HUDEP-2 (cell line): ENCODE measurements around the gene ADCY7.
"Not testable (repeated sequence)": the region's sequence is repeated elsewhere in the genome, so short reads cannot be mapped to it uniquely, and the experiment has no call there.

Source experiments
- DNase-seq, 76 experiments: peaks; one replicate each; lab custom pipeline; 2025; ENCODE audit not compliant: unreplicated experiment in 76 of 76; lab: John Stamatoyannopoulos, UW

ADCY7 gene

GRCh38 chr16:50266337-50267091 is at the start of gene ADCY7:
TSS of gene ADCY7 (plus strand) at chr16:50266551. CDS start at chr16:50288180, 21,629 bp downstream.
- DNase-seq: peak in 70 of 76 experiments; percentile 26 to 86 (median 71)

DNA sequence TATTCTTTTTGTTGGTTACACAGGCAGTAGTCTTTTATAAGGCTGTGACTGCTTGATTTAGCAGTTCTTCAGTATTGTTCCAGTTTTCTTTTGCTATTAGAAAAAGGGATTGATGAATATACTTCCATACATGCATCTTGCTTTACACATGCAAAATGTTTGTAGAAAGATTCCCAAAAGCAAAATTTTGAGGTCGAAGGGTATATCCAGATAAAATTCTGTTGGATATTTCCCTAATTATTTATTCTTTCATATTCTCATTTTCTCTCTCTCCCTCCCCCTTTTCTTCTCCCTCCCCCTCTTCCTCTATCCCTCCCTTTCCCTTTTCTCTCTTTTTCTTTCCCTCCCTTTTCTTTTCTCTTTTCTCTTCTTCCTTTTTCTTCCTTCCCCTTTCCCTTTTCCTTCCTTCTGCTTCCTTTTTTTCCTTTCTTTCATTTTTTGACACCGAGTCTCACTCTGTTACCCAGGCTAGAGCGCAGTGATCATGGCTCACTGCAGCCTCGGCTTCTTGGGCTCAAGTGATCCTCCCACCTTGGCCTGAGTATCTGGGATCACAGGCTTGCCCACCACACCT is 46.9 kb upstream of the ADCY7 start:
- no peak for DNase-seq

GRCh38 chr16:50224286-50224685 is 42.1 kb upstream of the ADCY7 start:
- no peak for DNase-seq

GRCh38 chr16:50227120-50227519 is 39.2 kb upstream of the ADCY7 start:
- peak in 33 of 76 experiments; percentile 8 to 50 (median 21) for DNase-seq

- DNase-seq: no peak
These were observed 38.7 kb upstream of the ADCY7 start for GRCh38 chr16:50227665-50228064.

DNA sequence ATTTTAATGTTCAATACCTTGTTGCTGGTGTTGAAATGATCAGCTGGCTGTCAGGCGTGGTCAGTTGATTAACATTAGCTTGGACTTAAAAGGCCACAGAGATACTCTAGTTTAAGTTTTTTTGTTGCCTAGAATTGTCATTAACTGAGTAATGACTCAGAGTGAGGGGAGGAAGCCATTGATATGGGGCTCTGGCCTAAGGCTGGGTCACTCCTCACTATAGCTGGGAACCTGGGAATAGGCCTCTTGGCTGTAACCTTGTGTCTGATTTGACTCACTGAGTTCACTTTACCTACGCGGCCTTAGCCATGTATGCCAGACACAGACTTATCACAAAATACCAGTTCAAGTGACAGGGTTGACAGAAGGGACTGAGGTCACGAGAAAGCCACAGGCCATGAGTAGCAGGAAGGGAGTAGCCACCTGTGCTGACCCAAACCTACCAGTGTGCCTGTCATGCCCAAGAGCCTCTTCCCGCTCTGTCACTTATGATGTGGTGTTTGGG is 37.9 kb upstream of the ADCY7 start:
- no peak for DNase-seq

DNA sequence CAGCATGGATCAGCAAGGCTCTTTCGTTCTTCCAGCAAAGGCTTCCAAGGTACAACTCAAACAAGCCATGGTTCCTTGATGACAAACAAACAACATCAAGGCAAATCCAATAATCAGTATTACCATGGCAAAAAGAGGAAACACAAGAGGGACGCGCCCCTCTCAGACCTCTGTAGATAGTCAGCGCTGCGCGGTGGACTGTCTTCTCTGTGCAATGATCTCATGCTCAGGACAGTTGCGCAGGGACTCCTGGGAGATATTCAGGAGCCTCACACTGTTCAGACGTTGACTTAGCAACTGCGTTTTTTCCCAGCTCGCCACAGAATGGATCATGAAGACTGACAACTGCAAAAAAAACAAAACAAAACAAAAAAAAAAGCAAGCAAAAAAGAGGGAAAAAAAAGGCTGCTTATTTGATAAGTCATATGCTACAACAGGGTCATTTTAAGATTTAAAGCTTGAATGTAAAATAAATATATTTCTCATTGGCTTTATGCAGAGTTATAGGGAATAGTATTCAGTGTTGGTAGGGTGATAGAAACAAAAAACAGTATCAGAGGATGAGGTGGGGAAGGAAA is 37.1 kb upstream of the ADCY7 start:
- no peak for DNase-seq

- no peak for DNase-seq
These were observed 31.4 kb upstream of the ADCY7 start for GRCh38 chr16:50234771-50235556.

GRCh38 chr16:50235581-50235980 is 30.8 kb upstream of the ADCY7 start:
- DNase-seq: no peak

DNA sequence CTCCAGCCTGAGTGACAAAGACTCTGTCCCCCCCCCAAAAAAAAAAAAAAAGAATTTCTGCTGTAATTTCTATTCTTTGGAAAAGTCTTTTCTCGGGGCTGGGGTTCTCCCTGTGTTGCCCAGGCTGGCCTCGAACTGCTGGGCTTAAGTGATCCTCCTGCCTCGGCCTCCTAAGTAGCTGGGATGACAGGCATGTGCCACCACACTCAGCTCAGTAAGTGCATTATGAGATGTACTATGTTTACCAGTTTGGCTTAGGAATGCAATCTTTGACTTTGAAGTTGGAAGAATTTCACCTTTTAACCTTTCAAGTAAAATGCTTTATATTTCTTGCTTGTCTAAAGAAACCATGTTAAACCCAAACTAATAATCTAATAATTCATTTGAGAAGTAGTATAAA is 28.0 kb upstream of the ADCY7 start:
- no peak for DNase-seq

DNA sequence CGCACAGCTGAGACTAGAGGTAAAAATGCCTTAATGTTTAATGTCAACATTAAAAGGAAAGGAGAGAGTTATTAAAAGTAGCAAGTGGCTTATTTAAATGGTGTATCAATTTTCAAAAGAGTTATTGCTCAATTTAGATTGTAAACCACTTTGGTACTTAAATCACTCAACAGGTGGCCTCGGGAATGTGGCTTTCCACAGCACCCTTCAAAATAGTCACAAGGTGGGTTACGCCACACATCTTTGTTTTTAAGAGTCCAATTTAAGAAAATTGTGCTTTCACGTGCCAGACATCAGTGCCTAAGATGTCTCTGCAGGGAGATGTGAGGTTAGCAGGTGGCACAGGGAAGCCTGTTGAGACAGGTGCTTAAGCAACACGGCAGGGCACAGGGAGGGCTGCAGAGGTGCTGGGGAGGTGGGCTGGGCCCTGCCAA is 27.5 kb upstream of the ADCY7 start:
- no peak for DNase-seq

- DNase-seq: not testable (repeated sequence)
These were observed 23.3 kb upstream of the ADCY7 start for GRCh38 chr16:50243024-50243423.

GRCh38 chr16:50244140-50244503 is 22.2 kb upstream of the ADCY7 start:
- DNase-seq: no peak

GRCh38 chr16:50244504-50245416 is 21.6 kb upstream of the ADCY7 start:
- no peak for DNase-seq

GRCh38 chr16:50245417-50246298 is 20.7 kb upstream of the ADCY7 start:
- peak in 71 of 76 experiments; percentile 22 to 88 (median 66) for DNase-seq

DNA sequence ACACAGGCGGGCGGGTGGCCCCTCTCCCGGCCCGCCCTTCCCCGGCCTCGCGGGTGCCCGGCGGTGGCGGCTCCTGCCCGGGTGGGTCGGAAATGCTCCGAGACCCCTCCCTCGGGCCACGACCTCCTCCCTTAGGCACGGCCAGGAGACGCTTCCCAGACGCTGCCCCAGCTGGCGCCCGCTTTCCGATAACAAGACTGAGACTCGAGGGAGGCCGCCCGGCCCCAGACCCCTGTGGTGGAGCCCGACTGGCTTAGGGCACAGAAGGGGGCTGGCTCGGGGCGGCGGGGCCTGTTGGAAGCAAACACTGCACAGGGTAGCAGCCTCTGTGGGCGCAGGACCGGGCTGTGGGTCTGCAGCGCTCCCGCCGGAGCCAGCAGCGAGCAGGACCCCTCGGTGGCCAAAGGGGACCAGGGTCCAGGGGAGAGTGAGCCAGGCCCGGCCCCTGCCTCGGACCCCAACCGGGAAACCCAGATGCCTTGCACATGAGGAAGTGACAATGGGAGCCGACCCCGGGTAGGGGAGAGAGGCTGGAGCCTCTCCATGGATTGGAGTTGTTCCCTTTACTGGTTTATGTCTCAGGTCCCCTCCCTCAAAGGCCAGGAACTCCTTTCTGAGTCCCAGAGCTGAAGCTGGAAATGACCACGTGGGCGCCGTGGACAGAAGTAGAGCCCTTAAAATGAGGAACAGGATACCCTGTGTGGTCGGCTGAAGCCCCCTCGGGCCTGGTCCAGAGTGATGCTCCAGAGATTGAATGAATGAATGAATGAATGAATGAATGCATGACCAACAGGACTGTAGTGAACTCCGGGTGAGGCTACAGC is 19.8 kb upstream of the ADCY7 start:
- peak in 2 of 76 experiments; percentile 11 to 22 for DNase-seq

GRCh38 chr16:50247123-50247905 is 19.0 kb upstream of the ADCY7 start:
- DNase-seq: no peak
